ENCODE data around the gene LRRC47. TPM values are rescaled to one million over a fixed set of nuclear protein-coding genes. Genes with fewer than 3 reads are reported as not detected.

Gene LRRC47
- total and polyA plus RNA-seq, 2 of the 13 experiments (the other 11 are each of a cell fraction or from before 2014, with no cell fraction given), result 18.3 to 52.5 TPM

- TF ChIP-seq ZFP36 (IDR thresholded peaks at IDR 0.05; ENCODE audit: borderline replicate concordance, low read depth, low read length, partially characterized antibody) (no peak), RELA (CRISPR knock-in tag; IDR thresholded peaks at IDR 0.05) (no peak), TFAP4 (IDR thresholded peaks at IDR 0.05; ENCODE audit: borderline replicate concordance, low read depth) (peak; percentile 41; the same call in 1 of the 2 replicates), NAIF1 (CRISPR knock-in tag; IDR thresholded peaks at IDR 0.05; ENCODE audit: borderline replicate concordance) (peak; percentile 24; the same call in 1 of the 2 replicates), ZNF430 (CRISPR knock-in tag; IDR thresholded peaks at IDR 0.05) (peak; percentile 35; the same call in 1 of the 2 replicates), ZNF34 (CRISPR knock-in tag; IDR thresholded peaks at IDR 0.05; ENCODE audit: borderline replicate concordance) (0 out of 2 replicates have a peak, but pooled peaks have one; percentile 19), MED8 (CRISPR knock-in tag; IDR thresholded peaks at IDR 0.05; ENCODE audit: insufficient replicate concordance) (no peak), RBAK (CRISPR knock-in tag; IDR thresholded peaks at IDR 0.05) (no peak), GABPB1 (CRISPR knock-in tag; IDR thresholded peaks at IDR 0.05) (peak; percentile 23; the same call in 1 of the 2 replicates), AGO2 (optimal IDR thresholded peaks at IDR 0.05; ENCODE audit: low read depth, low read length) (peak; percentile 72), ZNF556 (CRISPR knock-in tag; IDR thresholded peaks at IDR 0.05; ENCODE audit: borderline replicate concordance) (0 out of 2 replicates have a peak, but pooled peaks have one; percentile 19), BORCS8-MEF2B (CRISPR knock-in tag; IDR thresholded peaks at IDR 0.05) (peak; percentile 48; the same call in 1 of the 2 replicates), ZNF609 (CRISPR knock-in tag; IDR thresholded peaks at IDR 0.05; ENCODE audit: borderline replicate concordance) (peak; percentile 59), ZNF605 (CRISPR knock-in tag; IDR thresholded peaks at IDR 0.05) (0 out of 2 replicates have a peak, but pooled peaks have one; percentile 20), THAP7 (CRISPR knock-in tag; IDR thresholded peaks at IDR 0.05) (no peak), PRDM10 (CRISPR knock-in tag; IDR thresholded peaks at IDR 0.05; ENCODE audit: low read depth) (0 out of 2 replicates have a peak, but pooled peaks have one; percentile 49), NR1H2 (CRISPR knock-in tag; IDR thresholded peaks at IDR 0.05; ENCODE audit: borderline replicate concordance, low read depth) (no peak)
Measured at GRCh38 chr1:3733094-3733882, 63.0 kb downstream of the LRRC47 start (continued).
